Stimulated activated CD4-positive, alpha-beta T cell treated with anti-CD3 and anti-CD28 coated beads, Interleukin-12 subunit alpha, Interleukin-12 subunit beta, amount 100 ng/mL, for 24 hours (primary cell): ENCODE results near the gene MIEF1.
A peak's percentile ranks its signal among the peaks of the same experiment; 100 is the strongest.
"Not testable (repeated sequence)": the region's sequence is repeated elsewhere in the genome, so short reads cannot be mapped to it uniquely, and the experiment has no call there.

Experiments
- DNase-seq, 2 experiments: peaks; one replicate each; pipeline ENCODE4 v3.0.0-alpha.2; 2020; ENCODE audit warnings: low read depth in 2 of 2

The MIEF1 gene

GRCh38 chr22:39489094-39490068 is 12.7 kb upstream of the MIEF1 start:
- DNase-seq: no peak

- peak; percentile 66 to 76 for DNase-seq
Measured at GRCh38 chr22:39490135-39490798, 11.8 kb upstream of the MIEF1 start.

- DNase-seq: no peak
Measured at GRCh38 chr22:39490966-39491680, 11.0 kb upstream of the MIEF1 start.

GRCh38 chr22:39491696-39492095 is 10.4 kb upstream of the MIEF1 start:
- DNase-seq: no peak

- DNase-seq: no peak
Measured at GRCh38 chr22:39492186-39492585, 9.9 kb upstream of the MIEF1 start.

- no peak for DNase-seq
Measured at GRCh38 chr22:39493759-39494158, 8.3 kb upstream of the MIEF1 start.

GRCh38 chr22:39494471-39495120 is 7.5 kb upstream of the MIEF1 start:
- DNase-seq: no peak

- DNase-seq: peak; percentile 33 to 58
Measured at GRCh38 chr22:39496131-39496838, 5.8 kb upstream of the MIEF1 start.

GRCh38 chr22:39497429-39497828 is 4.7 kb upstream of the MIEF1 start:
- DNase-seq: no peak

GRCh38 chr22:39498368-39498767 is 3.7 kb upstream of the MIEF1 start:
- DNase-seq: no peak

- DNase-seq: no peak
Measured at GRCh38 chr22:39498802-39499201, 3.3 kb upstream of the MIEF1 start.

GRCh38 chr22:39500101-39500500 is 2.0 kb upstream of the MIEF1 start:
- DNase-seq: no peak

GRCh38 chr22:39501644-39502108 is 414 bp upstream of the MIEF1 start:
- no peak for DNase-seq

GRCh38 chr22:39502789-39503409 is 809 bp downstream of the MIEF1 start:
- no peak for DNase-seq

- DNase-seq: no peak
Measured at GRCh38 chr22:39503630-39504029, 1.5 kb downstream of the MIEF1 start.

GRCh38 chr22:39504071-39504470 is 2.0 kb downstream of the MIEF1 start:
- DNase-seq: no peak

GRCh38 chr22:39507021-39507420 is 4.9 kb downstream of the MIEF1 start:
- DNase-seq: not testable (repeated sequence)

- no peak for DNase-seq
Measured at GRCh38 chr22:39508393-39508792, 6.3 kb downstream of the MIEF1 start.

- no peak for DNase-seq
Measured at GRCh38 chr22:39510529-39511149, 8.5 kb downstream of the MIEF1 start.

GRCh38 chr22:39511226-39511625 is 9.1 kb downstream of the MIEF1 start:
- DNase-seq: no peak
